HEK293 (cell line): Measurements from ENCODE around the gene MTMR4.

Experiments
- FEZF1 ChIP-seq: fragments of 450-650 bp; formaldehyde crosslinking; IDR thresholded peaks from 2 replicates; pipeline ENCODE4 v1.5.1; 2016; ENCODE audit warnings: missing biosample characterization, missing genetic modification characterization
- PRDM1 ChIP-seq: fragments of 450-650 bp; formaldehyde crosslinking; IDR thresholded peaks from 2 replicates; pipeline ENCODE4; 2016; ENCODE audit warnings: missing biosample characterization, missing genetic modification characterization
- SP7 ChIP-seq: fragments of 450-650 bp; formaldehyde crosslinking; IDR thresholded peaks from 2 replicates; pipeline ENCODE4 v1.5.1; 2016; ENCODE audit warnings: missing biosample characterization, missing genetic modification characterization
- WT1 ChIP-seq: fragments of 450-650 bp; formaldehyde crosslinking; IDR thresholded peaks from 2 replicates; pipeline ENCODE4 v1.5.1; 2016; ENCODE audit warnings: missing biosample characterization, missing genetic modification characterization
- ZBTB17 ChIP-seq: fragments of 450-650 bp; formaldehyde crosslinking; IDR thresholded peaks from 2 replicates; pipeline ENCODE4 v1.5.1; 2016; ENCODE audit warnings: missing biosample characterization, missing genetic modification characterization
- ZBTB7A ChIP-seq: fragments of 450-650 bp; formaldehyde crosslinking; IDR thresholded peaks from 2 replicates; pipeline ENCODE4 v1.5.1; 2016; ENCODE audit warnings: low read depth, missing biosample characterization, missing genetic modification characterization
- ZEB2 ChIP-seq: fragments of 450-650 bp; formaldehyde crosslinking; IDR thresholded peaks from 2 replicates; pipeline ENCODE4 v1.5.1; 2016; ENCODE audit warnings: missing biosample characterization, missing genetic modification characterization
- ZNF311 ChIP-seq: fragments of 450-650 bp; formaldehyde crosslinking; IDR thresholded peaks from 2 replicates; pipeline ENCODE4 v1.5.1; 2017; ENCODE audit warnings: missing biosample characterization, missing genetic modification characterization, borderline replicate concordance
- ZNF335 ChIP-seq: fragments of 450-650 bp; formaldehyde crosslinking; conservative IDR thresholded peaks from 2 replicates; pipeline ENCODE4 v1.5.1; 2016; ENCODE audit warnings: missing biosample characterization, missing genetic modification characterization
- ZNF350 ChIP-seq: fragments of 450-650 bp; formaldehyde crosslinking; IDR thresholded peaks from 2 replicates; pipeline ENCODE4 v1.5.0; 2017; ENCODE audit warnings: missing biosample characterization, mild to moderate bottlenecking, missing genetic modification characterization
- ZNF423 ChIP-seq: fragments of 450-650 bp; formaldehyde crosslinking; IDR thresholded peaks from 2 replicates; pipeline ENCODE4 v1.5.1; 2016; ENCODE audit warnings: missing biosample characterization, missing genetic modification characterization
- ZNF510 ChIP-seq: fragments of 450-650 bp; formaldehyde crosslinking; IDR thresholded peaks from 2 replicates; pipeline ENCODE4 v1.5.1; 2018; ENCODE audit warnings: mild to moderate bottlenecking, missing genetic modification characterization, missing biosample characterization; ENCODE audit not compliant: insufficient replicate concordance
- ZNF548 ChIP-seq: fragments of 450-650 bp; formaldehyde crosslinking; IDR thresholded peaks from 2 replicates; pipeline ENCODE4 v1.5.1; 2016; ENCODE audit warnings: missing biosample characterization, missing genetic modification characterization
- ZNF555 ChIP-seq: fragments of 450-650 bp; formaldehyde crosslinking; conservative IDR thresholded peaks from 2 replicates; pipeline ENCODE4 v1.5.1; 2017; ENCODE audit warnings: missing biosample characterization, mild to moderate bottlenecking, missing genetic modification characterization, inconsistent platforms
- ZNF654 ChIP-seq: fragments of 450-650 bp; formaldehyde crosslinking; IDR thresholded peaks from 2 replicates; pipeline ENCODE4 v1.5.1; 2016; ENCODE audit warnings: low read depth, missing biosample characterization, missing genetic modification characterization
- ZNF843 ChIP-seq: fragments of 450-650 bp; formaldehyde crosslinking; IDR thresholded peaks from 2 replicates; pipeline ENCODE4 v1.5.1; 2016; ENCODE audit warnings: missing biosample characterization, missing genetic modification characterization
- TF ChIP-seq, protein P1 (sequence below): fragments of 450-650 bp; formaldehyde crosslinking; IDR thresholded peaks from 2 replicates; pipeline ENCODE4 v1.5.1; 2016; ENCODE audit warnings: missing biosample characterization, missing genetic modification characterization
- TF ChIP-seq, protein P2 (sequence below): fragments of 450-650 bp; formaldehyde crosslinking; IDR thresholded peaks from 2 replicates; pipeline ENCODE4 v1.5.1; 2017; ENCODE audit warnings: missing biosample characterization, missing genetic modification characterization
- TF ChIP-seq, protein P3 (sequence below): fragments of 450-650 bp; formaldehyde crosslinking; IDR thresholded peaks from 2 replicates; pipeline ENCODE4 v1.5.1; 2016; ENCODE audit warnings: missing biosample characterization, missing genetic modification characterization
- TF ChIP-seq, protein P4 (sequence below): fragments of 450-650 bp; formaldehyde crosslinking; IDR thresholded peaks from 2 replicates; pipeline ENCODE4 v1.5.1; 2016; ENCODE audit warnings: missing biosample characterization, missing genetic modification characterization
- TF ChIP-seq, protein P5 (sequence below): fragments of 450-650 bp; formaldehyde crosslinking; IDR thresholded peaks from 2 replicates; pipeline ENCODE4; 2016; ENCODE audit warnings: missing biosample characterization, missing genetic modification characterization
- TF ChIP-seq, protein P6 (sequence below): fragments of 450-650 bp; formaldehyde crosslinking; IDR thresholded peaks from 2 replicates; pipeline ENCODE4 v1.5.1; 2016; ENCODE audit warnings: missing biosample characterization, missing genetic modification characterization, low read depth
- TF ChIP-seq, protein P7 (sequence below): fragments of 450-650 bp; formaldehyde crosslinking; IDR thresholded peaks from 2 replicates; pipeline ENCODE4 v1.5.1; 2016; ENCODE audit warnings: missing biosample characterization, missing genetic modification characterization
- TF ChIP-seq, protein P8 (sequence below): fragments of 450-650 bp; formaldehyde crosslinking; optimal IDR thresholded peaks from 2 replicates; pipeline ENCODE3; 2016; ENCODE audit warnings: missing biosample characterization, mild to moderate bottlenecking, missing genetic modification characterization

Gene MTMR4

DNA sequence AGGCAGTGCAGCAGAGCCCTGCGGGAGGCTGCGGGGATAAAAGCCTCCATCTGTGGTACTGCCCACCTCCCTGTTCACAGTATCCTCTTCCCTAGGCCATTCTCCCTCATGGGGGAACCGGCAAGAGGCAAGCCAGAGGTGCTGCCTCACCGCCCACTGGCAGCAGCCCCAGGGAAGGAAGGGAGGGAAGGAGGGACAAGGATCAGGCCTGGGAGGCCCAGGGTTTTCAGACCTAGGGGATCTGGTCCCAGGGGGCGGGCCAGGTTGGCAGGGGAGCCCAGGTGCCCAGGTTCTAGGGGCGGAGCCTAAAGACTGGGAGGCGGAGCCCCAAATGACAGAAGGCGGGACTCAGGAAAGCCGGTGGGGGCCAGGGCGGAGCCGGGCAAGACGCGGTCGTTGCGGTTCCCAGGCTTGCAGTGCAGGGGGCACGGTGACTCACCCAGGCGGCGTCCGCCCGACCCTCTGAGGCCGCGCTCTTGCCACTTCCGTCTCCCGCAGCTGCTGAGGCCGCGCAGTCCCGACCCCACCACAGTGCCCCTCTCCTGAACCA is 3.0 kb upstream of the MTMR4 start (continued):
- TF ChIP-seq, protein P1, sequence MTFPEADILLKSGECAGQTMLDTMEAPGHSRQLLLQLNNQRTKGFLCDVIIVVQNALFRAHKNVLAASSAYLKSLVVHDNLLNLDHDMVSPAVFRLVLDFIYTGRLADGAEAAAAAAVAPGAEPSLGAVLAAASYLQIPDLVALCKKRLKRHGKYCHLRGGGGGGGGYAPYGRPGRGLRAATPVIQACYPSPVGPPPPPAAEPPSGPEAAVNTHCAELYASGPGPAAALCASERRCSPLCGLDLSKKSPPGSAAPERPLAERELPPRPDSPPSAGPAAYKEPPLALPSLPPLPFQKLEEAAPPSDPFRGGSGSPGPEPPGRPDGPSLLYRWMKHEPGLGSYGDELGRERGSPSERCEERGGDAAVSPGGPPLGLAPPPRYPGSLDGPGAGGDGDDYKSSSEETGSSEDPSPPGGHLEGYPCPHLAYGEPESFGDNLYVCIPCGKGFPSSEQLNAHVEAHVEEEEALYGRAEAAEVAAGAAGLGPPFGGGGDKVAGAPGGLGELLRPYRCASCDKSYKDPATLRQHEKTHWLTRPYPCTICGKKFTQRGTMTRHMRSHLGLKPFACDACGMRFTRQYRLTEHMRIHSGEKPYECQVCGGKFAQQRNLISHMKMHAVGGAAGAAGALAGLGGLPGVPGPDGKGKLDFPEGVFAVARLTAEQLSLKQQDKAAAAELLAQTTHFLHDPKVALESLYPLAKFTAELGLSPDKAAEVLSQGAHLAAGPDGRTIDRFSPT: peak; percentile 87
- TF ChIP-seq, protein P2, sequence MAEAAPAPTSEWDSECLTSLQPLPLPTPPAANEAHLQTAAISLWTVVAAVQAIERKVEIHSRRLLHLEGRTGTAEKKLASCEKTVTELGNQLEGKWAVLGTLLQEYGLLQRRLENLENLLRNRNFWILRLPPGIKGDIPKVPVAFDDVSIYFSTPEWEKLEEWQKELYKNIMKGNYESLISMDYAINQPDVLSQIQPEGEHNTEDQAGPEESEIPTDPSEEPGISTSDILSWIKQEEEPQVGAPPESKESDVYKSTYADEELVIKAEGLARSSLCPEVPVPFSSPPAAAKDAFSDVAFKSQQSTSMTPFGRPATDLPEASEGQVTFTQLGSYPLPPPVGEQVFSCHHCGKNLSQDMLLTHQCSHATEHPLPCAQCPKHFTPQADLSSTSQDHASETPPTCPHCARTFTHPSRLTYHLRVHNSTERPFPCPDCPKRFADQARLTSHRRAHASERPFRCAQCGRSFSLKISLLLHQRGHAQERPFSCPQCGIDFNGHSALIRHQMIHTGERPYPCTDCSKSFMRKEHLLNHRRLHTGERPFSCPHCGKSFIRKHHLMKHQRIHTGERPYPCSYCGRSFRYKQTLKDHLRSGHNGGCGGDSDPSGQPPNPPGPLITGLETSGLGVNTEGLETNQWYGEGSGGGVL: no peak
- no peak for TF ChIP-seq WT1 (tag by site-specific recombination)
- no peak for TF ChIP-seq ZNF350
- TF ChIP-seq FEZF1 (tag by site-specific recombination): no peak
- TF ChIP-seq, protein P3, sequence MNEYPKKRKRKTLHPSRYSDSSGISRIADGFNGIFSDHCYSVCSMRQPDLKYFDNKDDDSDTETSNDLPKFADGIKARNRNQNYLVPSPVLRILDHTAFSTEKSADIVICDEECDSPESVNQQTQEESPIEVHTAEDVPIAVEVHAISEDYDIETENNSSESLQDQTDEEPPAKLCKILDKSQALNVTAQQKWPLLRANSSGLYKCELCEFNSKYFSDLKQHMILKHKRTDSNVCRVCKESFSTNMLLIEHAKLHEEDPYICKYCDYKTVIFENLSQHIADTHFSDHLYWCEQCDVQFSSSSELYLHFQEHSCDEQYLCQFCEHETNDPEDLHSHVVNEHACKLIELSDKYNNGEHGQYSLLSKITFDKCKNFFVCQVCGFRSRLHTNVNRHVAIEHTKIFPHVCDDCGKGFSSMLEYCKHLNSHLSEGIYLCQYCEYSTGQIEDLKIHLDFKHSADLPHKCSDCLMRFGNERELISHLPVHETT (tag by site-specific recombination): peak; percentile 35; the same call in 1 of the 2 replicates
- no peak for TF ChIP-seq ZBTB7A (tag by site-specific recombination)
- TF ChIP-seq ZNF548 (tag by site-specific recombination): no peak
- peak; percentile 56 for TF ChIP-seq ZNF335
- TF ChIP-seq, protein P4, sequence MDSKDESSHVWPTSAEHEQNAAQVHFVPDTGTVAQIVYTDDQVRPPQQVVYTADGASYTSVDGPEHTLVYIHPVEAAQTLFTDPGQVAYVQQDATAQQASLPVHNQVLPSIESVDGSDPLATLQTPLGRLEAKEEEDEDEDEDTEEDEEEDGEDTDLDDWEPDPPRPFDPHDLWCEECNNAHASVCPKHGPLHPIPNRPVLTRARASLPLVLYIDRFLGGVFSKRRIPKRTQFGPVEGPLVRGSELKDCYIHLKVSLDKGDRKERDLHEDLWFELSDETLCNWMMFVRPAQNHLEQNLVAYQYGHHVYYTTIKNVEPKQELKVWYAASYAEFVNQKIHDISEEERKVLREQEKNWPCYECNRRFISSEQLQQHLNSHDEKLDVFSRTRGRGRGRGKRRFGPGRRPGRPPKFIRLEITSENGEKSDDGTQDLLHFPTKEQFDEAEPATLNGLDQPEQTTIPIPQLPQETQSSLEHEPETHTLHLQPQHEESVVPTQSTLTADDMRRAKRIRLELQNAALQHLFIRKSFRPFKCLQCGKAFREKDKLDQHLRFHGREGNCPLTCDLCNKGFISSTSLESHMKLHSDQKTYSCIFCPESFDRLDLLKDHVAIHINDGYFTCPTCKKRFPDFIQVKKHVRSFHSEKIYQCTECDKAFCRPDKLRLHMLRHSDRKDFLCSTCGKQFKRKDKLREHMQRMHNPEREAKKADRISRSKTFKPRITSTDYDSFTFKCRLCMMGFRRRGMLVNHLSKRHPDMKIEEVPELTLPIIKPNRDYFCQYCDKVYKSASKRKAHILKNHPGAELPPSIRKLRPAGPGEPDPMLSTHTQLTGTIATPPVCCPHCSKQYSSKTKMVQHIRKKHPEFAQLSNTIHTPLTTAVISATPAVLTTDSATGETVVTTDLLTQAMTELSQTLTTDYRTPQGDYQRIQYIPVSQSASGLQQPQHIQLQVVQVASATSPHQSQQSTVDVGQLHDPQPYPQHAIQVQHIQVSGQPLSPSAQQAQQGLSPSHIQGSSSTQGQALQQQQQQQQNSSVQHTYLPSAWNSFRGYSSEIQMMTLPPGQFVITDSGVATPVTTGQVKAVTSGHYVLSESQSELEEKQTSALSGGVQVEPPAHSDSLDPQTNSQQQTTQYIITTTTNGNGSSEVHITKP (tag by site-specific recombination): peak; percentile 40
- 0 out of 2 replicates have a peak, but pooled peaks have one; percentile 37 for TF ChIP-seq ZNF843 (tag by site-specific recombination)
- TF ChIP-seq, protein P5, sequence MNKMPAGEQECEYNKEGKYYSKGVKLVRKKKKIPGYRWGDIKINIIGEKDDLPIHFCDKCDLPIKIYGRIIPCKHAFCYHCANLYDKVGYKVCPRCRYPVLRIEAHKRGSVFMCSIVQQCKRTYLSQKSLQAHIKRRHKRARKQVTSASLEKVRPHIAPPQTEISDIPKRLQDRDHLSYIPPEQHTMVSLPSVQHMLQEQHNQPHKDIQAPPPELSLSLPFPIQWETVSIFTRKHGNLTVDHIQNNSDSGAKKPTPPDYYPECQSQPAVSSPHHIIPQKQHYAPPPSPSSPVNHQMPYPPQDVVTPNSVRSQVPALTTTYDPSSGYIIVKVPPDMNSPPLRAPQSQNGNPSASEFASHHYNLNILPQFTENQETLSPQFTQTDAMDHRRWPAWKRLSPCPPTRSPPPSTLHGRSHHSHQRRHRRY: no peak
- no peak for TF ChIP-seq ZNF654
- peak; percentile 59 for TF ChIP-seq SP7 (tag by site-specific recombination)
- TF ChIP-seq, protein P6, sequence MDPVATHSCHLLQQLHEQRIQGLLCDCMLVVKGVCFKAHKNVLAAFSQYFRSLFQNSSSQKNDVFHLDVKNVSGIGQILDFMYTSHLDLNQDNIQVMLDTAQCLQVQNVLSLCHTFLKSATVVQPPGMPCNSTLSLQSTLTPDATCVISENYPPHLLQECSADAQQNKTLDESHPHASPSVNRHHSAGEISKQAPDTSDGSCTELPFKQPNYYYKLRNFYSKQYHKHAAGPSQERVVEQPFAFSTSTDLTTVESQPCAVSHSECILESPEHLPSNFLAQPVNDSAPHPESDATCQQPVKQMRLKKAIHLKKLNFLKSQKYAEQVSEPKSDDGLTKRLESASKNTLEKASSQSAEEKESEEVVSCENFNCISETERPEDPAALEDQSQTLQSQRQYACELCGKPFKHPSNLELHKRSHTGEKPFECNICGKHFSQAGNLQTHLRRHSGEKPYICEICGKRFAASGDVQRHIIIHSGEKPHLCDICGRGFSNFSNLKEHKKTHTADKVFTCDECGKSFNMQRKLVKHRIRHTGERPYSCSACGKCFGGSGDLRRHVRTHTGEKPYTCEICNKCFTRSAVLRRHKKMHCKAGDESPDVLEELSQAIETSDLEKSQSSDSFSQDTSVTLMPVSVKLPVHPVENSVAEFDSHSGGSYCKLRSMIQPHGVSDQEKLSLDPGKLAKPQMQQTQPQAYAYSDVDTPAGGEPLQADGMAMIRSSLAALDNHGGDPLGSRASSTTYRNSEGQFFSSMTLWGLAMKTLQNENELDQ (tag by site-specific recombination): no peak
- no peak for TF ChIP-seq ZNF555 (tag by site-specific recombination)
- TF ChIP-seq, protein P7, sequence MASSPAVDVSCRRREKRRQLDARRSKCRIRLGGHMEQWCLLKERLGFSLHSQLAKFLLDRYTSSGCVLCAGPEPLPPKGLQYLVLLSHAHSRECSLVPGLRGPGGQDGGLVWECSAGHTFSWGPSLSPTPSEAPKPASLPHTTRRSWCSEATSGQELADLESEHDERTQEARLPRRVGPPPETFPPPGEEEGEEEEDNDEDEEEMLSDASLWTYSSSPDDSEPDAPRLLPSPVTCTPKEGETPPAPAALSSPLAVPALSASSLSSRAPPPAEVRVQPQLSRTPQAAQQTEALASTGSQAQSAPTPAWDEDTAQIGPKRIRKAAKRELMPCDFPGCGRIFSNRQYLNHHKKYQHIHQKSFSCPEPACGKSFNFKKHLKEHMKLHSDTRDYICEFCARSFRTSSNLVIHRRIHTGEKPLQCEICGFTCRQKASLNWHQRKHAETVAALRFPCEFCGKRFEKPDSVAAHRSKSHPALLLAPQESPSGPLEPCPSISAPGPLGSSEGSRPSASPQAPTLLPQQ (tag by site-specific recombination): peak; percentile 15; the same call in 1 of the 2 replicates
- no peak for TF ChIP-seq ZNF510 (tag by site-specific recombination)
- TF ChIP-seq ZNF423 (tag by site-specific recombination): peak; percentile 44; the same call in 1 of the 2 replicates
- no peak for TF ChIP-seq ZNF311 (tag by site-specific recombination)
- peak; percentile 69; the same call in 1 of the 2 replicates for TF ChIP-seq ZEB2
- peak; percentile 48; the same call in 1 of the 2 replicates for TF ChIP-seq PRDM1 (tag by site-specific recombination)
- TF ChIP-seq ZBTB17: peak; percentile 78
- TF ChIP-seq, protein P8, sequence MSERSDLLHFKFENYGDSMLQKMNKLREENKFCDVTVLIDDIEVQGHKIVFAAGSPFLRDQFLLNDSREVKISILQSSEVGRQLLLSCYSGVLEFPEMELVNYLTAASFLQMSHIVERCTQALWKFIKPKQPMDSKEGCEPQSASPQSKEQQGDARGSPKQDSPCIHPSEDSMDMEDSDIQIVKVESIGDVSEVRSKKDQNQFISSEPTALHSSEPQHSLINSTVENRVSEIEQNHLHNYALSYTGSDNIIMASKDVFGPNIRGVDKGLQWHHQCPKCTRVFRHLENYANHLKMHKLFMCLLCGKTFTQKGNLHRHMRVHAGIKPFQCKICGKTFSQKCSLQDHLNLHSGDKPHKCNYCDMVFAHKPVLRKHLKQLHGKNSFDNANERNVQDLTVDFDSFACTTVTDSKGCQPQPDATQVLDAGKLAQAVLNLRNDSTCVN (tag by site-specific recombination): peak; percentile 95
